Measurements from ENCODE around the gene ZBP1. TPM values are rescaled to one million over a fixed set of nuclear protein-coding genes. Genes with fewer than 3 reads are reported as not detected.

Gene ZBP1
- total RNA-seq, 1 experiment from 2014 or later, result not detected

GRCh38 chr20:57560554-57561355 lies 59.5 kb downstream of the ZBP1 start, which contains the start of gene PCK1:
PCK1 (plus strand) TSS chr20:57561110; CDS start chr20:57561412, 302 bp downstream.
- H4K20me1 ChIP-seq (ENCODE audit: low read length), result no peaks in the 10 kb centered on the region
- TF ChIP-seq EZH2phosphoT487 (IDR thresholded peaks at IDR 0.05; ENCODE audit: borderline replicate concordance, low read length) (no peak), CTCF (conservative IDR thresholded peaks at IDR 0.05; ENCODE audit: low read depth, low read length) (no peak), EZH2 (IDR thresholded peaks at IDR 0.05; ENCODE audit: low read length, unreplicated experiment) (no peak)
- no peak within 1 kb of the TSS for H3K4me3 ChIP-seq (ENCODE audit: low read length)
- H3K4me1 ChIP-seq (ENCODE audit: insufficient read depth, low read length), result no peaks in the 10 kb centered on the region
- no TSS peak for BruUV-seq (replicated peaks)
- no peaks in the 10 kb centered on the region for H3K36me3 ChIP-seq (ENCODE audit: low read depth, low read length)
- DNase-seq (peak; percentile 40), ATAC-seq (no peak)
- H3K4me2 ChIP-seq (ENCODE audit: low read length), result no peak within 1 kb of the TSS
- CTCF ChIA-PET, result no interaction called here
- intact Hi-C loops (cut with micrococcal nuclease), result no loop called here
- H3K9ac ChIP-seq (ENCODE audit: low read length), result no peak within 1 kb of the TSS
- no peaks in the 10 kb centered on the region for H3K9me2 ChIP-seq (replicated peaks; ENCODE audit: low read length)
- no peaks in the 10 kb centered on the region for H3K9me3 ChIP-seq (ENCODE audit: low read length)
- no peaks in the 10 kb centered on the region for H3F3A ChIP-seq (ENCODE audit: low read length, unreplicated experiment)
- H2AFZ ChIP-seq (ENCODE audit: low read length), result no peak within 1 kb of the TSS
- H3K27me3 ChIP-seq (ENCODE audit: low read length), result peaks cover 97% of the 10 kb centered on the region
- no peaks in the 10 kb centered on the region for H3K79me2 ChIP-seq (ENCODE audit: low read length)
- POLR2A ChIA-PET (ENCODE audit: unreplicated experiment), result no interaction called here
- no peak within 1 kb of the TSS for H3K27ac ChIP-seq (ENCODE audit: low read length)

DNA sequence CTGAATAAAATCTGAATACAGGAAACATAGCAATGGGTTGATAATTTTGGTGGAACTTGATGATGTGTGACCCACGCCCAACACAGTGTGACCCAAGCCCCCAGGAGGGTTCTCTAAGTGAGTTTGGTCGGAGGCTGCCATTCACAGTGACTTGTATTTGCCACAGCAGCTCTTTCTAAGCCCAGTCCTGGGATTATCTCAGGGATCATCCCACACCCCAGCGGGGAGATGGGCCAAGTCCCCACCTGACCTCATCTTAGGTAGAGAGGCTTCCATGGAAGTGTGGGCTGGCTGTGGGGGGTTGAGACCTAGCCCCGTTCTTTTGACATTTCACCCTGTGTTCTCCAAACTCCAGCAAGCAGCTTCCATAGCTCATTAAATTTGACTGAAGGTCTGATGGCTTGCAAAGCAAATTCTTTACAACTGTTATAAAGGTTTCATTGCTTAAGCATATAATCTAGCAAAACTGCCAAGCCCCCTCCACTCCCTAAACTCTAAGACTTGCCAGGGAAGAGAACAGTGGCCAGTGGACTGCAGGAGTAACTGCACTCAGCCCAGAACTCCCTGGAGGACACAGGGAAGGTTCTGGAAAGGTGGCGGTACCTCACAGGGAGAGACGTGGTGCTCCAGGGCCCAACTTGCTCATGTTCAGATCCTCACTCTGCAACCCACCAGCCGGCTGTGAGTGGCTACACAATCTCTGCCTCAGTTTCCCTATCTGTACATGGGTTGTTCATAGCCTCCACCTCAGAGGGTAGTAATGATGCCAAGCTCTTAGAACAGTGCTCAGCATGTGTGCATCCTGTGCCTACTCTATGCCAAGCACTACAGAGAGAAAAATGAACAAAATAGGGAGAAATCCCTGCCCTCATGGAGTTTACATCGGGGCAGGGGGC lies 60.3 kb downstream of the ZBP1 start:
- intact Hi-C loops (cut with micrococcal nuclease), result no loop called here
- no peak overlapping the region for H2AFZ ChIP-seq (ENCODE audit: low read length)
- BruUV-seq (replicated peaks), result no TSS peak
- TF ChIP-seq EZH2phosphoT487 (IDR thresholded peaks at IDR 0.05; ENCODE audit: borderline replicate concordance, low read length) (no peak), CTCF (conservative IDR thresholded peaks at IDR 0.05; ENCODE audit: low read depth, low read length) (no peak), EZH2 (IDR thresholded peaks at IDR 0.05; ENCODE audit: low read length, unreplicated experiment) (no peak)
- H3K27ac ChIP-seq (ENCODE audit: low read length), result no peak overlapping the region
- ATAC-seq, result no peak
- H4K20me1 ChIP-seq (ENCODE audit: low read length), result no peaks in the 10 kb centered on the region
- no peaks in the 10 kb centered on the region for H3K4me1 ChIP-seq (ENCODE audit: insufficient read depth, low read length)
- DNase-seq, result no peak
- no peaks in the 10 kb centered on the region for H3K36me3 ChIP-seq (ENCODE audit: low read depth, low read length)
- CTCF ChIA-PET, result no interaction called here
- H3K4me2 ChIP-seq (ENCODE audit: low read length), result no peak overlapping the region
- no peak overlapping the region for H3K4me3 ChIP-seq (ENCODE audit: low read length)
- H3K27me3 ChIP-seq (ENCODE audit: low read length), result peaks cover 97% of the 10 kb centered on the region
- no peaks in the 10 kb centered on the region for H3K79me2 ChIP-seq (ENCODE audit: low read length)
- no peaks in the 10 kb centered on the region for H3K9me3 ChIP-seq (ENCODE audit: low read length)
- no peaks in the 10 kb centered on the region for H3F3A ChIP-seq (ENCODE audit: low read length, unreplicated experiment)
- H3K9me2 ChIP-seq (replicated peaks; ENCODE audit: low read length), result no peaks in the 10 kb centered on the region
- no peak overlapping the region for H3K9ac ChIP-seq (ENCODE audit: low read length)
- POLR2A ChIA-PET (ENCODE audit: unreplicated experiment), result no interaction called here
